ENCODE data around the gene ZNF710.

Gene ZNF710

GRCh38 chr15:89993349-89993748, 7.8 kb upstream of the ZNF710 start:
- no peaks in the 10 kb centered on the region for H3K9me3 ChIP-seq (ENCODE audit: insufficient read depth, low read depth, low read length)
- H2AFZ ChIP-seq (ENCODE audit: low read length) = no peak overlapping the region
- no peaks in the 10 kb centered on the region for H4K20me1 ChIP-seq (ENCODE audit: insufficient read depth, low read length, poor library complexity, severe bottlenecking)
- no peaks in the 10 kb centered on the region for H3F3A ChIP-seq (ENCODE audit: low read depth)
- H3K79me2 ChIP-seq (ENCODE audit: insufficient read depth, low read length) = no peaks in the 10 kb centered on the region
- H3K4me2 ChIP-seq (ENCODE audit: low read depth, low read length, poor library complexity, severe bottlenecking) = no peak overlapping the region
- no peaks in the 10 kb centered on the region for H3K4me1 ChIP-seq (ENCODE audit: insufficient read depth, low read length, poor library complexity, severe bottlenecking)
- no peak overlapping the region for H3K4me3 ChIP-seq (ENCODE audit: low read length, poor library complexity, severe bottlenecking)
- no peaks in the 10 kb centered on the region for H3K27me3 ChIP-seq (ENCODE audit: insufficient read depth, low read length, poor library complexity, severe bottlenecking)
- H3K36me3 ChIP-seq (ENCODE audit: insufficient read depth, low read length) = no peaks in the 10 kb centered on the region
- no peaks in the 10 kb centered on the region for H3K9me2 ChIP-seq (replicated peaks; ENCODE audit: low read depth, low read length)
- TF ChIP-seq CTCF (conservative IDR thresholded peaks at IDR 0.05; ENCODE audit: low read length) = no peak
- TF ChIP-seq EZH2phosphoT487 (IDR thresholded peaks at IDR 0.05; ENCODE audit: borderline replicate concordance) = no peak
- H3K9ac ChIP-seq (ENCODE audit: low read depth, low read length, poor library complexity, severe bottlenecking) = no peak overlapping the region

DNA sequence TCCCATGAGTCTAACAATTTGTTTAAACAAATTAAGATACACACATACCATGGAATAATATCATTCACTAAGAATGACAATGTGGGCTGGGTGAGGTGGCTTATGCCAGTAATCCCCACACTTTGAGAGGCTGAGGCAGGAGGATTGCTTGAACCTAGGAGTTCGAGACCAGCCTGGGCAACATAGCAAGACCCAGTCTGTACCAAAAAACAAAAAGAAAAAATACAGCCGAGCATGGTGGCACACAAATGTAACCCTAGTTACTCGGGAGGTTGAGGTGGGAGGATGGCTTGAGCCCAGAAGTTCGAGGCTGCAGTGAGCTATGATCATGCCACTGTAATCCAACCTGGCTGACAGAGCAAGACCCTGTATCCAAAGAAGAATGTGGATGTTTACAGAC, 4.0 kb upstream of the ZNF710 start:
- H3K79me2 ChIP-seq (ENCODE audit: insufficient read depth, low read length) = peaks cover 9% of the 10 kb centered on the region; the same call in 1 of the 2 replicates
- no peaks in the 10 kb centered on the region for H4K20me1 ChIP-seq (ENCODE audit: insufficient read depth, low read length, poor library complexity, severe bottlenecking)
- H3K9me2 ChIP-seq (replicated peaks; ENCODE audit: low read depth, low read length) = no peaks in the 10 kb centered on the region
- H3K4me3 ChIP-seq (ENCODE audit: low read length, poor library complexity, severe bottlenecking) = no peak overlapping the region
- H3K27me3 ChIP-seq (ENCODE audit: insufficient read depth, low read length, poor library complexity, severe bottlenecking) = no peaks in the 10 kb centered on the region
- no peaks in the 10 kb centered on the region for H3K9me3 ChIP-seq (ENCODE audit: insufficient read depth, low read depth, low read length)
- no peak overlapping the region for H2AFZ ChIP-seq (ENCODE audit: low read length)
- no peak for TF ChIP-seq CTCF (conservative IDR thresholded peaks at IDR 0.05; ENCODE audit: low read length)
- no peak for TF ChIP-seq EZH2phosphoT487 (IDR thresholded peaks at IDR 0.05; ENCODE audit: borderline replicate concordance)
- H3F3A ChIP-seq (ENCODE audit: low read depth) = no peaks in the 10 kb centered on the region
- H3K9ac ChIP-seq (ENCODE audit: low read depth, low read length, poor library complexity, severe bottlenecking) = no peak overlapping the region
- no peak overlapping the region for H3K4me2 ChIP-seq (ENCODE audit: low read depth, low read length, poor library complexity, severe bottlenecking)
- peaks cover 16% of the 10 kb centered on the region for H3K4me1 ChIP-seq (ENCODE audit: insufficient read depth, low read length, poor library complexity, severe bottlenecking)
- H3K36me3 ChIP-seq (ENCODE audit: insufficient read depth, low read length) = no peaks in the 10 kb centered on the region

DNA sequence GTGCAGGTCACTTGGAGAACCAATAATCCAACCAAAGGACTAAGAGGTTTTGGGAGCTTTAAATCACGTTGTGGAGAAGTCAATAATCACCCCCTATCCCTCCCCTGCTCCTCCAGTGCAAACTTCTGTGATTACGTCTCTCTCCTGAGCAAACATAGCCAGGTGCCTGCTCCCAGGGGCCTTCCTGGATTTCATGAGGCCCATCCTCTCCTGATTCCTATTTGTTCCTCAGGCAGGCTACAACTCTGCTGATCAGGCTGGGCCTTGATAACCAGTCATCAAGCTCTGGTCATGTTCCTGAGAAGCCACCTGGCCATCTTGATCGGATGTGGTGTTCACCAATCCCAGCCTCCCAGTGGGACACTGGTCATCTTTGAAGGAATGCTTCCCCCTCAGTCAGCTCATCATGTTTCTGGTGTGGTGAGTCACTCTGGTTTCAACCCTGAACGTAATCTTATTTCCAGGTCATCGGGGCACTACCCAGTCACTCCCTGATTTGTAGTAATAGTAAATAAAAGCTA, 2.9 kb upstream of the ZNF710 start:
- Histone ChIP-seq H3K36me3 (ENCODE audit: insufficient read depth, low read length) (no peaks in the 10 kb centered on the region), H3K27me3 (ENCODE audit: insufficient read depth, low read length, poor library complexity, severe bottlenecking) (no peaks in the 10 kb centered on the region), H3K4me2 (ENCODE audit: low read depth, low read length, poor library complexity, severe bottlenecking) (no peak overlapping the region), H3F3A (ENCODE audit: low read depth) (no peaks in the 10 kb centered on the region), H3K9me3 (ENCODE audit: insufficient read depth, low read depth, low read length) (no peaks in the 10 kb centered on the region), H3K9ac (ENCODE audit: low read depth, low read length, poor library complexity, severe bottlenecking) (no peak overlapping the region), H4K20me1 (ENCODE audit: insufficient read depth, low read length, poor library complexity, severe bottlenecking) (peaks cover 2% of the 10 kb centered on the region), H2AFZ (ENCODE audit: low read length) (no peak overlapping the region), H3K79me2 (ENCODE audit: insufficient read depth, low read length) (peaks cover 18% of the 10 kb centered on the region; the same call in 1 of the 2 replicates), H3K9me2 (replicated peaks; ENCODE audit: low read depth, low read length) (no peaks in the 10 kb centered on the region), H3K4me3 (ENCODE audit: low read length, poor library complexity, severe bottlenecking) (no peak overlapping the region), H3K4me1 (ENCODE audit: insufficient read depth, low read length, poor library complexity, severe bottlenecking) (peaks cover 23% of the 10 kb centered on the region)
- no peak for TF ChIP-seq EZH2phosphoT487 (IDR thresholded peaks at IDR 0.05; ENCODE audit: borderline replicate concordance)
- TF ChIP-seq CTCF (conservative IDR thresholded peaks at IDR 0.05; ENCODE audit: low read length) = no peak
